GM19240 (cell line): ENCODE measurements around the gene ZSWIM3.
"Not testable (repeated sequence)": the region's sequence is repeated elsewhere in the genome, so short reads cannot be mapped to it uniquely, and the experiment has no call there.

Experiments used
- DNase-seq: peaks from one replicate; pipeline ENCODE4 v3.0.0; 2011; ENCODE audit warnings: low spot score; ENCODE audit not compliant: insufficient read length

Gene ZSWIM3

DNA sequence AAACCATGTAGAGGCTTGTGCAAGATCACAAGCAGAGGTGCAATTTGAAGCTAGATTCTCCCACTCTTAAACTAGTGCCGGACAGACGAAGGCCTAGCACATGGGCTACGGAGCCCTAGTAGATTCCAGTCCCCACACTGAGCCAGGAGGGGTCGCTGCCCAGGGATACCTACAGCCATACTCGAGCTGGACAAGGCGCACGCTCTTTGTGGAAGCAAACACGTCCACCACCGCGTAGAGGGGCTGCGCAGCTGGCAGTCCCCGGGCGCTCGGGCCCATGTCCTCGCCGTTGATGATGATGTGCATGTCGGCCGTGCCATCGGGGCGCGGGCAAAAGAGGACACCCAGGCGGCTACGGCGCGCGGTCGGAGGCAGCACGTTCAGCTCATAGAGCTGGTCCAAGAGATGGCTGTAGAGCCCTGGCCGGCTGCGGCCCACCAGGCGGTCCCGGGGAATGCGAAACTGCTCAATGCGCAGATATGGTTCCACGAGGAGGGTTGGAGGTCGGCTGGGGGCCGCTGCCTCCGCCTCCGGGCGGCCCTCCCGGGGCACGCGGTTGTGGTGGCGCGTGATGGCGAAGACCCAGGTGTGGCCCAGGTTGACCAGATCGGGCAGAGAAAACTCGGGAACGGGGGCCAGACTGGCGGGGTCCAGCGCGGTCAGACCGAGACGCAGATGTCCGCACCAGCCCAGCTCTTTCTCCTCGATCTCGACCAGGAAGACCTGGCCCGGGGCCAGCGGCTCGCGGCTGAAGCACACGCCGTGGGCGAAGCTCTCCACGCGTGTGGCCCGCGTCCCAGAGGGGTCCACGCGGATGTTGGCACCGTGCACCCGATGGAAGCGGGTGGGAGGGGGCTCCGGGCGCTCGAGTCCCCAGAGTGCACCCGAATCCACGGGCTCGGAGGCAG is 32.9 kb downstream of the ZSWIM3 start:
- DNase-seq, result no peak

DNA sequence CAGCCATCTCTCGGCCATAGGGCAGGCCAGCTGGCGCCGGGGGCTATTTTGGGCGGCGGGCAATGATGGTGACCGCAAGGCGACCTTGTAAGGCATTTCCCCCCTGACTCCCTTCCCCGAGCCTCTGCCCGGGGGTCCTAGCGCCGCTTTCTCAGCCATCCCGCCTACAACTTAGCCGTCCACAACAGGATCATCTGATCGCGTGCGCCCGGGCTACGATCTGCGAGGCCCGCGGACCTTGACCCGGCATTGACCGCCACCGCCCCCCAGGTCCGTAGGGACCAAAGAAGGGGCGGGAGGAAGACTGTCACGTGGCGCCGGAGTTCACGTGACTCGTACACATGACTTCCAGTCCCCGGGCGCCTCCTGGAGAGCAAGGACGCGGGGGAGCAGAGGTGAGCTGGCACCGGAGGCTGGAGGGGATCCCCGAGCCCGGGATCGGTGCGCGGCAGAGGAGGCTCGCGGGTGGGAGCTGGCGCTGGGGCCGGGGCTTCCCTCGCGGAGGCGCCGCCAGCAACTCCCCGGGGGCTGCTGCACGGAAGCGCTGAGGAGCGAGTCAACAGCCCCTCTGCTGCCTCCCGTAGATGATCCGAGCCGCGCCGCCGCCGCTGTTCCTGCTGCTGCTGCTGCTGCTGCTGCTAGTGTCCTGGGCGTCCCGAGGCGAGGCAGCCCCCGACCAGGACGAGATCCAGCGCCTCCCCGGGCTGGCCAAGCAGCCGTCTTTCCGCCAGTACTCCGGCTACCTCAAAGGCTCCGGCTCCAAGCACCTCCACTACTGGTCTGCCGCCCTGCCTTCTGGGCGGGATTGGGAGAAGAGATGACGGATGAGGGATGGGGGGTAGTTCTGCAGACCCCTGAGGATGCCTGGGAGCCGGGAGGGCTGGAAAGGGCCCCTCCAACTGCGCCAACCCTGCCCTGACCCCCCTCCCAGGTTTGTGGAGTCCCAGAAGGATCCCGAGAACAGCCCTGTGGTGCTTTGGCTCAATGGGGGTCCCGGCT is 33.9 kb downstream of the ZSWIM3 start, which contains the start of the genes CTSA and NEURL2:
TSS of gene CTSA (plus strand) at position 351 of the 999 bp plus-strand sequence. CDS start at position 585, 234 bp downstream.
TSS of gene NEURL2 (minus strand) at position 224 of the 999 bp plus-strand sequence. CDS start at position 7, 217 bp downstream.
- peak; percentile 89 for DNase-seq

DNA sequence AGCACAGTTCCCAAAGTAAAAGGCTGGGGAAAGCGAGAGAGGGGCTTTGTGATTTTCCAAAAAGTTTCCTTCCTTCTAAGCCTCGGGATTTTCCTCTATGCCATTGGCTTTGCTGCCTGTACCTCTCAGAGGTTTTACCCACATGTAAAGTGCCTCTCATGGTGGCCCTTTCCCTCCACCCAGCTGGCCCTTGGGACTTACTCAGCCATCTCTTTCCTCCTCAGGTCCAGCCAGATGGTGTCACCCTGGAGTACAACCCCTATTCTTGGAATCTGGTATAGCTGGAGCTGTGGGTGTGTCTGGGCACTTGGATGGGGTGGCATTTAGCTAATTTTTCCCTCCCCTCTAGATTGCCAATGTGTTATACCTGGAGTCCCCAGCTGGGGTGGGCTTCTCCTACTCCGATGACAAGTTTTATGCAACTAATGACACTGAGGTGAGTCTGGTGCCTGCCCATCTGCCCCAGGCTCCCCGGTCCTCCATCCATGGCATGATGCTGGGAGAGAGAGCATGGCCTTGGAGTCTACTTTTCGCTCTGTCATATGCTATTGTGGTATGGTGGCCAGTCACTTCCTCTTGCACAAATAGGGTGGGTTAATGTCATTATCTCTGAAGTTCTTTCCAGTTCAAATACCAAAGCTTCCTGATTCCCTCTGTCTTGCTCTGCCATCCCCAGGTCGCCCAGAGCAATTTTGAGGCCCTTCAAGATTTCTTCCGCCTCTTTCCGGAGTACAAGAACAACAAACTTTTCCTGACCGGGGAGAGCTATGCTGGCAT is 34.8 kb downstream of the ZSWIM3 start:
- DNase-seq, result no peak

DNA sequence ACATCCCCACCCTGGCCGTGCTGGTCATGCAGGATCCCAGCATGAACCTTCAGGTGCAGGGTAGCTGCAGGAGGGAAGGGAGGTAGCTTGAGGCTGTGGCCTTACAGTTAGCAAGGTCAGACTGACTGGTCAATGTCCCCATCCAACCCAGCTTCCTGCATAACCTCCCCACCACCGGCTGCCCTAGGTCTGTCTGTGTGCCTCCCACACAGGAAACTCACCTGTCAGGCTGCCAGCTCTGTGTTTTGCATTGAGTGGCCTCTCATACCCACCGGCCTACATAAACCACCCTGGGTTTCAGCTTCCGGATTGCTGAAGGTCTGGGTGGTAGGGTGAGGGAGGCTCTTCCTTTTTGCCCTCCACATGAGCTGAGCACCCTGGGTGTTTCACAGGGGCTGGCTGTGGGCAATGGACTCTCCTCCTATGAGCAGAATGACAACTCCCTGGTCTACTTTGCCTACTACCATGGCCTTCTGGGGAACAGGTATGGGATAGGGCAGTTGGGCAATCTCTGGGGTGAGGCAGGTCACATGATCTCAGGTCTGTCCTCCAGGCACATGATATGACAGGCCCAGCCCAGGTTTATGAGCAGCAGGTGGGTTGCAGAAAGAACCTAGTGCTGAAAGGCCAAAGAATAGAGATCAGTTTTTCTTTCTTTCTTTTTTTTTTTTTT is 35.5 kb downstream of the ZSWIM3 start:
- no peak for DNase-seq

DNA sequence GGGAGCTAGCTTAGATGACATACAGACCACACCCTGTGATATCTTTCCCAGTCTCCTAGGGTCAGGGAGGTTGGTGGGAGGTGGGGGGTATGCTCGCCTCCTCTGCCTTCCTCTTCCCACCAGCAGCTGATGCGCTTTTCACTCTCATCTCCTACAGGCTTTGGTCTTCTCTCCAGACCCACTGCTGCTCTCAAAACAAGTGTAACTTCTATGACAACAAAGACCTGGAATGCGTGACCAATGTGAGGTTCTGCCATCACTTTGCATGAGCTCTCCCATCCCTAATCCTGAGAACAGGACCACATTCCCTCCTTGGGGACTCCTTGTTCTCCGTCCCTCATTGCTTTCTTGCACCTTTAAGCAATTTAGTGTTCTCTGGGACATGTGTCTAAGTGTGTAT is 36.4 kb downstream of the ZSWIM3 start:
- DNase-seq, result no peak

DNA sequence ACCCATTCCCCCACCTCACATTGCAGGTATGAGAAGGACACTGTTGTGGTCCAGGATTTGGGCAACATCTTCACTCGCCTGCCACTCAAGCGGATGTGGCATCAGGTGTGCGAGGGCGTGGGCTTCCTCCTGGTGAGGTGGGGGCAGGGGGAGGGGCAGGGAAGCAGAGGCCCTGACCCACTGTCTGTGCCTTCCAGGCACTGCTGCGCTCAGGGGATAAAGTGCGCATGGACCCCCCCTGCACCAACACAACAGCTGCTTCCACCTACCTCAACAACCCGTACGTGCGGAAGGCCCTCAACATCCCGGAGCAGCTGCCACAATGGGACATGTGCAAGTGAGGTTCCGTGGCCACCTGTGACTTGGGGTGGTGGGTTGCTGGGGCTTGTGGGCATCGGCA is 37.4 kb downstream of the ZSWIM3 start:
- no peak for DNase-seq

DNA sequence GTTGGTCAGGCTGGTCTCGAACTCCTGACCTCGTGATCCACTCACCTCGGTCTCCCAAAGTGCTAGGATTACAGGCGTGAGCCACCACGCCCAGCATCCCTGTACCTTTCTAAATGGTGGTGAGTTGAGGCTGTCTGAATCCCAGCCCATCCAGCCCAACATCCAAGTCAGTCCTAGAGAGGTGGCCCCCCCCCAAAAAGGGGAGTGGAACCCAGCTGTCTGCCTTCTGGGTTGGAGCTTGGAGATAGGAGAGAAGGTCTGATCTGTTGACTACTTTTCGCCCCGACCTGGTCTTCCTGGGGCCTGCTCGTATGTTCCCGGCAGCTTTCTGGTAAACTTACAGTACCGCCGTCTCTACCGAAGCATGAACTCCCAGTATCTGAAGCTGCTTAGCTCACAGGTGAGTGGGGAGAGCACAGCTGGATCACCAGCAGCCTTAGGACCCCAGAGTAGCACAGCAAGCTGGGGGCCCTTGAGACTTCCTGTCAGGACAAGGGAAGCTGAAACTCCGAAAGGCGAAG is 39.3 kb downstream of the ZSWIM3 start:
- DNase-seq, result no peak

DNA sequence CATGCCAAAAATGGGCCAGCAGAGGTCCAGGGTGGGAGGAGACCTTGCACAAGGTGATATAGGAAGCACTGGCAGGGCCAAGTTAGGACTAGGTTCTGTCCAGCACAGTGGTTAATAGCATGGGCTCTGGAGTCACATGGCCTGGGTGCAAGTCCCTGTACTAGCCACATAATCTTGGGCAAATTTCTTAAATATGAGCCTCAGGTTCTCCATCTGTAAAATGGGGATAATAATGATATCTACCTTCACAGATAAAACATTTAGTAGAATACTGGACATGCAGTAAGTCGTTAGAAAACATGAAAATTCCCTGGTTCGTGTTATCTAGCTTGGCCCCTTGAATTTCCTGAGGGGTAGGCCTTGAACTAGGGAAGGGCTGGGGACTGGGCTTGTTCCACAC is 39.9 kb downstream of the ZSWIM3 start:
- no peak for DNase-seq

DNA sequence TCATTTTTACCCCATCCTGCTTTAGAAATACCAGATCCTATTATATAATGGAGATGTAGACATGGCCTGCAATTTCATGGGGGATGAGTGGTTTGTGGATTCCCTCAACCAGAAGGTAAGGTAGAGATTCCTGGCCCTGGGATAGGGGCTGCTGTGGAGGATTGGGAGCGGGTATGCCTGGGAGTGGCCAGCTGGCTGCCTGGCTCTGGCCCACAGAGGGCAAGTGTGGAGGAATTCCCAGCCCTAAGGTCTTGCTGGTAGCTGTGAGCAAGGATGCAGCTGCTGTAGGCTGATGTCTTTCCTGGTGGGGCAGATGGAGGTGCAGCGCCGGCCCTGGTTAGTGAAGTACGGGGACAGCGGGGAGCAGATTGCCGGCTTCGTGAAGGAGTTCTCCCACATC is 40.3 kb downstream of the ZSWIM3 start:
- no peak for DNase-seq

DNA sequence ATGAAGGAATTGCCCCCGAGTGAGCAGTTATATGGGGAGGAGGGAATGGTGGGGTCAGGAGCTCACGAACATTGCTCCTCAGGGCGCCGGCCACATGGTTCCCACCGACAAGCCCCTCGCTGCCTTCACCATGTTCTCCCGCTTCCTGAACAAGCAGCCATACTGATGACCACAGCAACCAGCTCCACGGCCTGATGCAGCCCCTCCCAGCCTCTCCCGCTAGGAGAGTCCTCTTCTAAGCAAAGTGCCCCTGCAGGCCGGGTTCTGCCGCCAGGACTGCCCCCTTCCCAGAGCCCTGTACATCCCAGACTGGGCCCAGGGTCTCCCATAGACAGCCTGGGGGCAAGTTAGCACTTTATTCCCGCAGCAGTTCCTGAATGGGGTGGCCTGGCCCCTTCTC is 40.9 kb downstream of the ZSWIM3 start:
- no peak for DNase-seq

DNA sequence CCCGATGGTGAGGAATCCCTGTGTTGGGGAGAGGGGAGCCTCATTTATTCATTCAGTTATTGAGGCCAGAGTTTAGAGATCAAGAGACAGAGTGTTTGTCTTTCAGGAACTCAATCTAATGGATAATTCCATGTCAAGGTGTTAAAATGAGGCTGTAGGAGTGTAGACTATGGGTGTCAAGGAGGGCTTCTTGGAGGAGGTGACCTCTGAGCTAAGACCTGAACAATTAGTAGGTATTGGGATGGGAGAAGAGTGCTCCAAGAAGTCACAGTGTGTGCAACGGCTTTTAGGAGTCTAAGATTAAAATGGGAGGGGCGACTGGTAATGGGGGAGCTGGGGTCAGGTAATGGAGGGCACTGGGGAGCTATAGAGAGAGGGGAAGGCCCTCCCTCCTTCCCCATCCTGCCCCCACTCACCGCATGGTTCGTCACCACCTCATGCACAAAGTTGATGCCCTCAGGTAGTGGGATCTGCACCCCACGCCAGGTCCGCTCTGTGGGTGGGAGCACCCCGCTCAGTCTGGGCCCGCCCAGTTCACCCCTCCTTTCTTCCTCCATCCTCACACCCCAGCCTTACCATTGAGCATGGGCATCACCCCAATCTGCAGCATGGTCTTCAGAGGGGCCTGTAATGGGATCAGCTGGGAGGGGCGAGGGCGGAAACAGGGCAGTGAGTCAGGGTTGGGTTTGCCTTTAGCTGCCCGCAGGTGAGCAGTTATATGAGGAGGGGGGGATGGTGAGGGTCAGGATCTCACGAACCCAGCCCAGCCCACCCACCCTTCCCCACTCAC is 41.8 kb downstream of the ZSWIM3 start:
- no peak for DNase-seq

DNA sequence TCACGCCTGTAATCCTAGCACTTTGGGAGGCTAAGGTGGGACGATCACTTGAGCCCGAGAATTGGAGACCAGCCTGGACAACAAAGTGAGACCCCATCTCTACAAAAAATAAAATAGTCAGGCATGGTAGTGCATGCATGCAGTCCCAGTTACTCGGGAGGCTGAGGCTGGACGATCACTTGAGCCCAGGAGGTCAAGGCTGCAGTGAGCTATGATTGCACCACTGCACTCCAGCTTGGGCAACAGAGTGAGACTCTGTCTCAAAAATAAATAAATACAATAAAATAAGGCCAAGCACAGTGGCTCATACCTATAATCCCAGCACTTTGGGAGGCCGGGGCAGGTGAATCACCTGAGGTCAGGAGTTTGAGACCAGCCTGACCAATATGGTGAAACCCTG is 43.9 kb downstream of the ZSWIM3 start:
- not testable (repeated sequence) for DNase-seq

DNA sequence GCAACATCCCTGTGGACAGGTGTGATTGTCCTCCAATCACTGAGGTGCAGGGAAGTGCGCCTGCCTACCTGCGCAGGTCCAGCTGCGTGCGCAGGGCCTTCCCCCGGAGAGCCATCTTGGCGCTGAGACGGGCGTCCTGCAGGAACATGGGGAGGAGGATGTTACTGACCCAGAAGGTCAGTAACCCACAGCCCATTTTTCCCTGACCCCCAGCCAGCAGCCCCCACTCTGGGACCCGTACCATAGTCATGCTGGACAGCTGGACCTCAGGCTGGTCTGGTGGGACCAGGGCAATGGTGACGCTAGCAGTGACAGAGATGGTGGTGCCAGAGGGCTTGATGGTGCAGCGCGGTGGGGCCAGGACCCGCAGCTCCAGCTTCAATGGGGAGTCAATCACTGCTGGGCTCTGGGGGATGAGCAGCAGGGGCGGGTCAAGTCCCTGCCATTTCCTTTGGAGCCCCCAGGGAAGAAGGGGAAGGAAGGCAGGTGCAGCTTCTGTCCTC is 44.8 kb downstream of the ZSWIM3 start:
- no peak for DNase-seq

DNA sequence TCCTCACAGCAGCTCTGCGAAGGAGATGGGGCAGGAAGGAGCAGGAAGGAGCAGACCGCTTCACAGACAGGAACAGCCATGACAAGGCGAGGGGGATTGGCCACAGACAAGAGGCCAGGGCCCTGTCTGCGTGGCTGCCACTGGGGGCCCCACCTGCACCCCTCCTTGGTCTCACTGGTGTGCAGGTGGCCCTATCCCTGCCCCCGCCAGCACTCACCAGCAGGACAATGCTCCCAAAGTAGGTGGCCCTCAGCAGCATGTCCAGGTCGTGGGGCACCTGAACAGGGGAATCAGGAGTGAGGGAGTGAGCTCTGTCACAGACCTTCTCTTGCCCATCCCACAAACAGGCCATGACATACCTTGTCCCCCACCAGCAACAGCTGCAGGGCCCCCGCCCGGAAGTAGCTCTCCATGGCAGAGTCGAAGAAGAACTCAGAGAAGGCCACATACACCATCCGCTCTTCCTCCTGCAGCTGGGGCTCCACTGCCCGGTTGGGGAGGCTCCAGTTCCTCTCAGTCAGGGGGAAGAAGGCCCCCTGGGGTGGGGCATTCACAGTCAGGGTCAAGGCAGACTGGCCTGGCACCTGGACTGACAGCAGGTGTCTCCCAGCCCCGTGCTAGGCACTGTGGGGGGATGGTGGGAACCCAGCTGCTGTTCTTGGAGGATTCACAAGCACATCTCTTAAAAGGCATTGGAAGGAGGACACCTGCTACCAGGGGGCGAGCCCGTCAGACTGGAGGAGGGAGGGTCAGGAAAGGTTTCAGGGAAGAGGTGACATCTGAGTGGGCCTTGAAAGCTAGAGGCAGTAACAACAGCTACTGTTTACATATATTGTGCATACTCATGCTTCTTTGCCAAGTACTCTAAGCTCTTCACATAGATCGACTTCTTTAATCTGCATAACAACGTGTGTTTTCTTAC is 47.4 kb downstream of the ZSWIM3 start:
- DNase-seq, result no peak

DNA sequence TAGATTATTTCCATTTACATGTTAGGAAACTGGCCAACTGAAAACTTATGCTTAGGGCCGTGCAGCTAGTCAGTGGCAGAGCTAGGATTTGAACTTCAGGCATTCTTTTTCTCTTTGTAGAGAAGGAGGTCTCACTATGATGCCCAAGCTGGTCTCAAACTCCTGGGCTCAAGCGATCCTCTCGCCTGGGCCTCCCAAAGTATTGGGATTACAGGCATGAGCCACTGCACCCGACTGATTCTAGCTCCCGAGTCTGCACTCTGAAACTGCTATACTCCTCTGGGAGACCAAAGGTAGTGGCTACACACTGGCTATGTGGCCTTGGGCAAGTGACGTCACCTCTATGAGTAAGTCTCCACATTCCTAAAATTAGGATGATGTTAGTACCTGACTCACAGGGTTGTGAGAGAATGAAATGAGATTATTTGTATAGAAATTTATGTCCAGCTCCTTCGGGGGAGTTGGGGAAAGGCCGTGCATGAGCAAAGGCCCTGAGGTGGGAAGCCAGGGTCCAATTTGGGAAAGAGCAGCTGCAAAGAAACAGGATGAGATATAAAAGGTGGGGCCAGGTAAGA is 48.2 kb downstream of the ZSWIM3 start:
- DNase-seq, result no peak

DNA sequence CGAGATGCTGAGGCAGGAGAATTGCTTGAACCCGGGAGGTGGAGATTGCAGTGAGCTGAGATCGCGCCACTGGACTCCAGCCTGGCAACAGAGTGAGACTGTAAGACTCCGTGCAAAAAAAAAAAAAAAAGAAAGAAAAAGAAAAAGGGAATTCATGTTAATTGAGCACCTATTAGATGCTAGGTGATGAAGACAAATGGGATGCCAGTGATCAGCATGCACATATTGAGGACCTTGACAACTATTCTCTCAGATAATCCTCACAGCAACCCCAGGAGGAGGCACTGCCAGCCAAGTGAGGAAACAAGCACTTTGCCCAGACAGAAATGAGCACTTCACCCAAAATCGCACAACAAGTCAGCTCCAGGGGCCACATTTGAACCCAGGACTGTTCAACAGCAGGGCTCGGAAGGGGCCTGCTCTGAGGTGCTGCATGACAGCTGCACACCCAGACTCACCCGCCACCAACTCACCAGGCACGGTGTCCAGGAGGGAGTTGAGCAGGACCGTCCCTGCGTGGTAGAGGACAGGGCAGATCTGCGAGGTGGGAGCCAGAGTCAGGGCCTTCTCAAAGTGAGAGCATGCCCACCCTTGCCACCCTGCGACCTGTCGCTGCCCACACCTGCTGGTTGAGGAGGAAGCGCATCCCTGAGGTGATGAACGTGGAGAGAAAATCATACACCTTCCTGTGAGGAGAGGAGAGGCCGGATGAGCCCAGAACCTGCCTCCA is 50.0 kb downstream of the ZSWIM3 start:
- DNase-seq, result no peak

DNA sequence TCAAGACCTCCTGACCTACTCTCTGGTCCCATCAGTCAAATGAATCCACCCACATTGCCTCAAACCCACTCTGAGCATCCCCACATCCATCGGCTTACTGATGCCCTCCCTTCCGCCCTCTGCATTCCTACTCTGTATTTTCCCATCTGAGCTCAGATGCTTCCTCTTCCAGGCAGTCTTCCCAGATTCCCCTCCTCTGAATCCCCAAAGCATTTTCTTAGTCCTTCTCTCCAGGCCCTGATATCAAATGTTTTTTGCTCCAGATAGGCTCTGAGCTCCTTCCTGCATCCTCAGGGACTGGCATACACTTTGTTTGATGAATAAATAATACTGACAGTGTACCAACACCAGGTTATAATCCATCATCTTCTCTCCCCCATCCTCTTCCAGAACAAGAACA is 50.7 kb downstream of the ZSWIM3 start:
- DNase-seq, result no peak
